ENCODE measurements around the gene TK2.
A peak's percentile ranks its signal among the peaks of the same experiment; 100 is the strongest.

TK2 gene

GRCh38 chr16:66539623-66540469, 10.1 kb downstream of the TK2 start:
- TF ChIP-seq CTCF (IDR thresholded peaks at IDR 0.05; ENCODE audit: low read depth, low read length), result no peak
- no peak overlapping the region for H3K4me3 ChIP-seq (replicated peaks in 1 of 2; ENCODE audit: low read depth in 2 of 2, low read length in 2 of 2)
- peak in 1 of 2 donors; percentile 44 for DNase-seq (ENCODE audit: low read depth in 2 of 2)

GRCh38 chr16:66538910-66539309, 11.0 kb downstream of the TK2 start:
- TF ChIP-seq CTCF (IDR thresholded peaks at IDR 0.05; ENCODE audit: low read depth, low read length), result no peak
- no peak for DNase-seq (ENCODE audit: low read depth in 2 of 2)
- H3K4me3 ChIP-seq (replicated peaks in 1 of 2; ENCODE audit: low read depth in 2 of 2, low read length in 2 of 2), result no peak overlapping the region

- no peak for TF ChIP-seq CTCF (IDR thresholded peaks at IDR 0.05; ENCODE audit: low read depth, low read length)
- H3K4me3 ChIP-seq (replicated peaks in 1 of 2; ENCODE audit: low read depth in 2 of 2, low read length in 2 of 2), result no peak overlapping the region
- DNase-seq (ENCODE audit: low read depth in 2 of 2), result no peak
These were observed 12.7 kb downstream of the TK2 start for GRCh38 chr16:66537236-66537635.

- H3K4me3 ChIP-seq (replicated peaks in 1 of 2; ENCODE audit: low read depth in 2 of 2, low read length in 2 of 2), result no peak overlapping the region
- DNase-seq (ENCODE audit: low read depth in 2 of 2), result no peak
- no peak for TF ChIP-seq CTCF (IDR thresholded peaks at IDR 0.05; ENCODE audit: low read depth, low read length)
These were observed 13.4 kb downstream of the TK2 start for GRCh38 chr16:66536525-66536924.

GRCh38 chr16:66534376-66534799, 15.5 kb downstream of the TK2 start:
- no peak for DNase-seq (ENCODE audit: low read depth in 2 of 2)
- H3K4me3 ChIP-seq (replicated peaks in 1 of 2; ENCODE audit: low read depth in 2 of 2, low read length in 2 of 2), result no peak overlapping the region
- TF ChIP-seq CTCF (IDR thresholded peaks at IDR 0.05; ENCODE audit: low read depth, low read length), result no peak

GRCh38 chr16:66529475-66529874, 20.4 kb downstream of the TK2 start:
- no peak for TF ChIP-seq CTCF (IDR thresholded peaks at IDR 0.05; ENCODE audit: low read depth, low read length)
- H3K4me3 ChIP-seq (replicated peaks in 1 of 2; ENCODE audit: low read depth in 2 of 2, low read length in 2 of 2), result no peak overlapping the region

More at GRCh38 chr16:66529475-66529874, 20.4 kb downstream of the TK2 start:
- no peak for DNase-seq (ENCODE audit: low read depth in 2 of 2)

All from cardiac fibroblast (primary cell).